HuH-7.5 (cell line): ENCODE data around the gene NASP.

Source experiments
- DNase-seq: peaks from one replicate; pipeline ENCODE4 v3.0.0; 2011; ENCODE audit warnings: low spot score

NASP gene

DNA sequence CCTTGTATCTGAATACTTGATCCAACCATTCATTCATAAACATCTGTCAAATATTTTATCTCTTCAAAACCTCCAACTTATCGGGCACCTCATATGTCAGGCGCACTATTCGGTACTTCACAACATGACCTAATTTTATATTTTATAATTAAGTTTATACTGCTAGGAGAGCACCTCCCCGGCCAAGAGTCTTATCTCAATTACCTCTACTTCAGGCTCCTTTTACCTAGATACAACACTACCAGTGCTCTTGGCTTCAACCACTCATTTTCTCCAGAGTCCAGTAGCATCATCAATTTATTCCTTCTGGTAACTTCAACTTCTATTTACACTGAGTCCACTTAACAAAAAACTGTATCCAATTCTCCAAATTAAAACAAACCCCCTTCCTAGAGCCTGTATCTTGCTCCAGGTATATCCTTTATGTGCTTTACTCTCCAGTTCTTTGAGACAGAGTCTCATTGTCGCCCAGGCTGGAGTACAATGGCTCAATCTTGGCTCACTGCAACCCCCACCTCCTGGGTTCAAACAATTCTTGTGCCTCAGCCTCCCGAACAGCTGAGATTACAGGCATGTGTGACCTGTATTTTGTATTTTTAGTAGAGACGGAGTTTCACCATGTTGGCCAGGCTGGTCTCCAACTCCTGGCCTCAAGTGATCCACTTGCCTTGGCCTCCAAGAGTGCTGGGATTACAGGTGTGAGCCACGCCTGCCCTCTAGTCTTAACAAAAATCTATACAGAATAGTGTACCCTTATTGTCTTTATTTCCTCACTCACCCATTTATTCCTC is 83.7 kb downstream of the NASP start:
- no peak for DNase-seq
